HepG2 (cell line): ENCODE measurements around the gene PPP1R18. TPM values are rescaled to one million over a fixed set of nuclear protein-coding genes. Genes with fewer than 3 reads are reported as not detected.
A peak's percentile ranks its signal among the peaks of the same experiment; 100 is the strongest.

ENCODE experiments used
- MTERF4 ChIP-seq: sonication (generic); formaldehyde crosslinking; IDR thresholded peaks from 2 replicates; pipeline ENCODE4 v1.8.0; 2023; ENCODE audit warnings: mild to moderate bottlenecking, missing genetic modification reagents
- PHF5A ChIP-seq: IDR thresholded peaks from one replicate; pipeline ENCODE4 v1.6.1; 2018; ENCODE audit warnings: low read depth, missing genetic modification reagents; ENCODE audit not compliant: unreplicated experiment
- RNF219 ChIP-seq: sonication (generic); formaldehyde crosslinking; IDR thresholded peaks from 2 replicates; pipeline ENCODE4 v1.5.0; 2020; ENCODE audit warnings: mild to moderate bottlenecking, missing genetic modification reagents
- TBX2 ChIP-seq: sonication (generic); formaldehyde crosslinking; IDR thresholded peaks from 2 replicates; pipeline ENCODE4 v1.5.0; 2020; ENCODE audit warnings: missing genetic modification reagents, mild to moderate bottlenecking, borderline replicate concordance
- ZFP90 ChIP-seq: sonication (generic); formaldehyde crosslinking; IDR thresholded peaks from 2 replicates; pipeline ENCODE4 v1.8.0; 2022; ENCODE audit warnings: missing genetic modification reagents, mild to moderate bottlenecking, inconsistent platforms, borderline replicate concordance
- ZNF235 ChIP-seq: sonication (generic); formaldehyde crosslinking; IDR thresholded peaks from 2 replicates; pipeline ENCODE4 v1.8.1; 2023; ENCODE audit warnings: mild to moderate bottlenecking, missing genetic modification reagents, borderline replicate concordance
- polyA plus RNA-seq, 8 experiments: library from polyadenylated mRNA; depleted of rRNA in 3 of 8; stranded (reverse) in 7 of 8; unstranded in 1 of 8; fragments of >200 nt; fragmentation: Illumina TruSeq in 4 of 8; extraction: Trizol in 4 of 8; gene quantifications; 2 replicates each; pipeline versions ENCODE4 v1.2.1 to v1.2.3, GENCODE V29; 2011 to 2016; ENCODE audit warnings: low read depth in 4 of 8, missing spikeins in 1 of 8, mixed read lengths in 1 of 8; ENCODE audit not compliant: insufficient read depth in 1 of 8
- total RNA-seq, 5 experiments: library from RNA; depleted of rRNA; stranded (reverse); fragments of >200 nt; fragmentation: Illumina TruSeq; extraction: Trizol; gene quantifications; 2 replicates each; pipeline ENCODE4 v1.2.3, GENCODE V29; 2016; ENCODE audit warnings: low read depth in 1 of 5
- TF ChIP-seq, protein P1 (sequence below): sonication (generic); formaldehyde crosslinking; IDR thresholded peaks from 2 replicates; pipeline ENCODE4 v1.4.0; 2020; ENCODE audit warnings: missing genetic modification reagents, mild to moderate bottlenecking, borderline replicate concordance
- TF ChIP-seq, protein P2 (sequence below): sonication (generic); formaldehyde crosslinking; IDR thresholded peaks from 2 replicates; pipeline ENCODE4 v1.5.1; 2020; ENCODE audit warnings: missing genetic modification reagents, mild to moderate bottlenecking, borderline replicate concordance
- TF ChIP-seq, protein P3 (sequence below): sonication (generic); formaldehyde crosslinking; IDR thresholded peaks from 2 replicates; pipeline ENCODE4 v1.5.1; 2020; ENCODE audit warnings: mild to moderate bottlenecking, missing genetic modification reagents
- TF ChIP-seq, protein P4 (sequence below): sonication (generic); formaldehyde crosslinking; IDR thresholded peaks from 2 replicates; pipeline ENCODE4 v1.5.0; 2020; ENCODE audit warnings: missing genetic modification reagents
- TF ChIP-seq, protein P5 (sequence below): sonication (generic); formaldehyde crosslinking; IDR thresholded peaks from 2 replicates; pipeline ENCODE4 v1.4.0; 2020; ENCODE audit warnings: mild to moderate bottlenecking, missing genetic modification reagents

Gene PPP1R18
- total and polyA plus RNA-seq, 2 of the 13 experiments (the other 11 are each of a cell fraction or from before 2014, with no cell fraction given), result 4.9 to 9.2 TPM

DNA sequence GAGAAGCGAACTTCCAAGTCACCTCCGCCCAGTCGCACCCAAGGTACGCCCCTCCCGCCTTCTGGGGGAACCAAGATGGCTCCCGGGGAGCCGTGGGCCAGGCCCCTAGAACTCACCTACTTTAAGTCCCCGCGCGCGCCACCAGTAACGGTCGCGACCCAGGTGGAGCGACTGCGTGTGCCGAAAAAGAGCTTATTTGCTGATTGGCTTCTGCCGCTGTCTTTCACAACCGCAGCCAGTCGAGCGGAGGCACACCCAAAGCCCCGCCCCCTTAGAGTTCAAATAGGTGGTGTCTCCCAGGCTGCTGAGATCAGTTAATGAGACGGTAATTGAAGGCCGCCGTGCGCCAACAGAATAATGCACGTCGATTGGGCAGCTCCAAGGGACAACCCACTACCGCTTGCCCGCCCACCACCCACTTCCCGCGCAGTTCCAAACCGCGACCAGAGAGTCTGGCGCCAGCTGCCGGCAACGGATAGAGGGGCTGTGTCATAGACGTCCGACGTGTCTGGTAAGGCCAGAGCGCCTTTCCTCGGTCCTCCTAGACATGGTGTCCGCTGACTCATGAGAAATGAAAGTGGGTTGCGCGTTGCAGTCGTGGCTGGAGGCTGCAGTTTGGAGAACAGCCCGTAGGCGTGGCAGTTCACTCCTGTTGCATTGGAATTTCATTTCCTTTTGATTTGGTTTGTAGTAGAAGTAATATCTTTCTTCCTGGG is 30.8 kb upstream of the PPP1R18 start, which contains the start of gene MDC1 (continued):
- TF ChIP-seq RNF219 (CRISPR knock-in tag) (no peak), MTERF4 (0 out of 2 replicates have a peak, but pooled peaks have one; percentile 25), ZFP90 (CRISPR knock-in tag) (peak; percentile 13; the same call in 1 of the 2 replicates), TBX2 (CRISPR knock-in tag) (peak; percentile 95), ZNF235 (no peak), PHF5A (CRISPR knock-in tag) (peak; percentile 100)
- TF ChIP-seq, protein P1, sequence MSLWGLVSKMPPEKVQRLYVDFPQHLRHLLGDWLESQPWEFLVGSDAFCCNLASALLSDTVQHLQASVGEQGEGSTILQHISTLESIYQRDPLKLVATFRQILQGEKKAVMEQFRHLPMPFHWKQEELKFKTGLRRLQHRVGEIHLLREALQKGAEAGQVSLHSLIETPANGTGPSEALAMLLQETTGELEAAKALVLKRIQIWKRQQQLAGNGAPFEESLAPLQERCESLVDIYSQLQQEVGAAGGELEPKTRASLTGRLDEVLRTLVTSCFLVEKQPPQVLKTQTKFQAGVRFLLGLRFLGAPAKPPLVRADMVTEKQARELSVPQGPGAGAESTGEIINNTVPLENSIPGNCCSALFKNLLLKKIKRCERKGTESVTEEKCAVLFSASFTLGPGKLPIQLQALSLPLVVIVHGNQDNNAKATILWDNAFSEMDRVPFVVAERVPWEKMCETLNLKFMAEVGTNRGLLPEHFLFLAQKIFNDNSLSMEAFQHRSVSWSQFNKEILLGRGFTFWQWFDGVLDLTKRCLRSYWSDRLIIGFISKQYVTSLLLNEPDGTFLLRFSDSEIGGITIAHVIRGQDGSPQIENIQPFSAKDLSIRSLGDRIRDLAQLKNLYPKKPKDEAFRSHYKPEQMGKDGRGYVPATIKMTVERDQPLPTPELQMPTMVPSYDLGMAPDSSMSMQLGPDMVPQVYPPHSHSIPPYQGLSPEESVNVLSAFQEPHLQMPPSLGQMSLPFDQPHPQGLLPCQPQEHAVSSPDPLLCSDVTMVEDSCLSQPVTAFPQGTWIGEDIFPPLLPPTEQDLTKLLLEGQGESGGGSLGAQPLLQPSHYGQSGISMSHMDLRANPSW, result peak; percentile 99
- TF ChIP-seq, protein P2, sequence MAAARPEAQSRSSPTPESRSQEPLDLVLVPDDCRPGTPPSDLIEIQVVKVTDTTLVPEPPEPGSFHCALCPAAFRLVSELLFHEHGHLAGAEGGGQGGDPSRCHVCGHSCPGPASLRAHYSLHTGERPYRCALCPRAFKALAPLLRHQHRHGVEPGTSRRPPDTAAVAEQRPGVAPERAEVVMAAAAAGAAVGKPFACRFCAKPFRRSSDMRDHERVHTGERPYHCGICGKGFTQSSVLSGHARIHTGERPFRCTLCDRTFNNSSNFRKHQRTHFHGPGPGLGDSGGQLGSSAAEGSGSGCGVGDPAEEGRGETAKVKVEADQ, result peak; percentile 96; the same call in 1 of the 2 replicates
- TF ChIP-seq, protein P3, sequence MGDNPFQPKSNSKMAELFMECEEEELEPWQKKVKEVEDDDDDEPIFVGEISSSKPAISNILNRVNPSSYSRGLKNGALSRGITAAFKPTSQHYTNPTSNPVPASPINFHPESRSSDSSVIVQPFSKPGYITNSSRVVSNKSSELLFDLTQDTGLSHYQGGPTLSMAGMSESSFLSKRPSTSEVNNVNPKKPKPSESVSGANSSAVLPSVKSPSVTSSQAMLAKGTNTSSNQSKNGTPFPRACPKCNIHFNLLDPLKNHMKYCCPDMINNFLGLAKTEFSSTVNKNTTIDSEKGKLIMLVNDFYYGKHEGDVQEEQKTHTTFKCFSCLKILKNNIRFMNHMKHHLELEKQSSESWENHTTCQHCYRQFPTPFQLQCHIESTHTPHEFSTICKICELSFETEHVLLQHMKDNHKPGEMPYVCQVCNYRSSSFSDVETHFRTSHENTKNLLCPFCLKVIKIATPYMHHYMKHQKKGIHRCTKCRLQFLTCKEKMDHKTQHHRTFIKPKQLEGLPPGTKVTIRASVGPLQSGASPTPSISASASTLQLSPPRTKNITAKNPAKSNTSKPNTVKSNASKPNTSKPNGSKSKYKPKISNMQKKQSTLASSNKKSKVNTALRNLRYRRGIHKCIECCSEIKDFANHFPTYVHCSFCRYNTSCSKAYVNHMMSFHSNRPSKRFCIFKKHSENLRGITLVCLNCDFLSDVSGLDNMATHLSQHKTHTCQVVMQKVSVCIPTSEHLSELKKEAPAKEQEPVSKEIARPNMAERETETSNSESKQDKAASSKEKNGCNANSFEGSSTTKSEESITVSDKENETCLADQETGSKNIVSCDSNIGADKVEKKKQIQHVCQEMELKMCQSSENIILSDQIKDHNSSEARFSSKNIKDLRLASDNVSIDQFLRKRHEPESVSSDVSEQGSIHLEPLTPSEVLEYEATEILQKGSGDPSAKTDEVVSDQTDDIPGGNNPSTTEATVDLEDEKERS (CRISPR knock-in tag), result peak; percentile 87
- TF ChIP-seq, protein P4, sequence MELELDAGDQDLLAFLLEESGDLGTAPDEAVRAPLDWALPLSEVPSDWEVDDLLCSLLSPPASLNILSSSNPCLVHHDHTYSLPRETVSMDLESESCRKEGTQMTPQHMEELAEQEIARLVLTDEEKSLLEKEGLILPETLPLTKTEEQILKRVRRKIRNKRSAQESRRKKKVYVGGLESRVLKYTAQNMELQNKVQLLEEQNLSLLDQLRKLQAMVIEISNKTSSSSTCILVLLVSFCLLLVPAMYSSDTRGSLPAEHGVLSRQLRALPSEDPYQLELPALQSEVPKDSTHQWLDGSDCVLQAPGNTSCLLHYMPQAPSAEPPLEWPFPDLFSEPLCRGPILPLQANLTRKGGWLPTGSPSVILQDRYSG, result no peak
- TF ChIP-seq, protein P5, sequence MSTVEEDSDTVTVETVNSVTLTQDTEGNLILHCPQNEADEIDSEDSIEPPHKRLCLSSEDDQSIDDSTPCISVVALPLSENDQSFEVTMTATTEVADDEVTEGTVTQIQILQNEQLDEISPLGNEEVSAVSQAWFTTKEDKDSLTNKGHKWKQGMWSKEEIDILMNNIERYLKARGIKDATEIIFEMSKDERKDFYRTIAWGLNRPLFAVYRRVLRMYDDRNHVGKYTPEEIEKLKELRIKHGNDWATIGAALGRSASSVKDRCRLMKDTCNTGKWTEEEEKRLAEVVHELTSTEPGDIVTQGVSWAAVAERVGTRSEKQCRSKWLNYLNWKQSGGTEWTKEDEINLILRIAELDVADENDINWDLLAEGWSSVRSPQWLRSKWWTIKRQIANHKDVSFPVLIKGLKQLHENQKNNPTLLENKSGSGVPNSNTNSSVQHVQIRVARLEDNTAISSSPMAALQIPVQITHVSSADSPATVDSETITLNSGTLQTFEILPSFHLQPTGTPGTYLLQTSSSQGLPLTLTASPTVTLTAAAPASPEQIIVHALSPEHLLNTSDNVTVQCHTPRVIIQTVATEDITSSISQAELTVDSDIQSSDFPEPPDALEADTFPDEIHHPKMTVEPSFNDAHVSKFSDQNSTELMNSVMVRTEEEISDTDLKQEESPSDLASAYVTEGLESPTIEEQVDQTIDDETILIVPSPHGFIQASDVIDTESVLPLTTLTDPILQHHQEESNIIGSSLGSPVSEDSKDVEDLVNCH (CRISPR knock-in tag), result no peak
